ENCODE data around the gene NTRK3. TPM values are rescaled to one million over a fixed set of nuclear protein-coding genes. Genes with fewer than 3 reads are reported as not detected.
A peak's percentile ranks its signal among the peaks of the same experiment; 100 is the strongest.

Gene NTRK3
- total RNA-seq, 2 donors from 2014 or later: 3.3 to 6.9 TPM

DNA sequence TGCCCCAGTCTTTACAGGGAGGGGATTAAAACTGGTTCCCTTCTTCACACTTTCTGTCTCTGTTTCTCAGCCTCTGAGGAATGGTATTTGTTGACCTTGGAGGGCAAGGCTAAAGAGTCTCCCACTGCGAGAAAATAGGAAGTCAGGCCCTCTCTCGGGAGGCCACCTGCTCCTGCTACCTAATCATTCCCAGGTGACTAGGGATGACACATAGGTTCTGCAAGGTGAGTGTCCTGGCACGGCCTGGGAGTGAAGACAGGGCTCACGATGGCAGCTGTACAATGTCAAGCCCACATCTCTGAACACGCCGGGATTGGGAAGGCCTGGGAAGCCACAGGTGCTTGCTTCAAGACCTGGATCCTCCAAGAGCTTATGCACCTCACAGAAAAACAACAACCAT is 314.2 kb downstream of the NTRK3 start:
- no peak for ATAC-seq
- DNase-seq: no peak
- intact Hi-C loops (cut with DNase I): no loop called here

DNA sequence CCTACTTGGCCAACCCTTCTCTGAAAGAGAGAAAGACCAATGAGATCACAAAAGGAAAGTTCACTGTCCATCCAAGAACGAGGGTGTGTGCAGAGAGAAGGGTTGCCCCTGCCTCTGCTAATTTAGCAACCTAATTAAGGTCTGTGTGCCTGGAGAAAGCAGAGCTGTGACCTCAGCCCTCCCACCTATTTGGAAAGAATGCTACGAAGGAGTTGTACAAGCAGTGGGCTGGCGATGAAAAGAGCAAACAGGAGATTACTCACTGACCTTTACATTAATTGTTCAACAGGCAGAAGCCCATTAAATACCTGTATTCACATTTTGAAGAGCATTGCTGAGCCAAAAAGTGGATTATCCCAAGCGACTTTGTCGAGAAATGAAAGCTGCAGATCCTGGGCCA is 314.9 kb downstream of the NTRK3 start:
- ATAC-seq: no peak
- no peak for DNase-seq
- intact Hi-C loops (cut with DNase I): no loop called here

DNA sequence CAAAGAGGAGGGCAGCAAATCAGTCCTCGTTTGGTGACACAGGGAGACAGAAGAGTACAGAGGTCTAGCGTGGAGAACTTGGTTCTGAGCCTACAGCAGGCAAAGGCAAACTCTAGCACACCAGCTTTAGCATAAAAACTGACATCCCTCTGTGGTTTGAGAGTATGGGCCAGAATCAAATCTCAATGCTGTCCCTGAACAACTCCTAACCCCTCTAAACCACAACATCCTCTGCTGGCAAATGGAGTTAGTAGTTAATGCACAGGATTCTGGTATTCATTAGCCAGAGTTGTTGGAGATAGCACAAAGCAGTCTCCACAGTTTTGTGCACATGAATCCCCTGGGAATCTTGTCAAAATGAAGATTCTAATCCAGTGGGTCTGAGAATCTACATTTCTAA is 315.8 kb downstream of the NTRK3 start:
- DNase-seq: no peak

DNA sequence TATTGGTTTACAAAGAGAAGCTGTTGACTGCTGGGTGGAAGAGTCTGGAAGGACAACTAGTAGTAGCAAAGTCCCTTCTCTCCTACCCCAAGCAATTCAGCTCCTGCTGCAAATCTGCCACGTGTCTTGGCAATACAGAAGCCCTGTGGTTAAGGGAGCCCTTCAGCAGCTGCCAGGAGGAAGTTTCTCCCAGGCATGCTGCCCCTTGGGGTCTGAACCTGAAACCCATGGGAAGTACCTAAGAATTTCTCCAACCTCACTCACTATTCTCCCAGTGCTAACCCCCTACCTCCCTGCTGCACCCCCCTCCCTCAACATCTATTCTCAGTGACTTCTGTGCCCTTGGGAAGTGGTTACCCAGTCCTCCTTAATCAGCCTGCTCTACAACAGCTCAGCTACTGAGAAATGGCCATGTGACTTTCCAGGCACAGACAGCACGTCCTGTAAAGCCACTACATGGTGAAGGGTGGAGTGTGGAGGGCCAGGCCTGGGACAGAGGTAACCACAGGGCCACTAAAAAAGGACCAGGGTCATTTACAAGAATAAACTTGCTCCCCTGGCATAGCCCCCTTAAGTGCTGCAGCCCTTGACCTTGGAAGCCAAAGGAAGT is 316.6 kb downstream of the NTRK3 start:
- DNase-seq (no peak), ATAC-seq (peak in 1 of 2 donors; percentile 56)
- intact Hi-C loops (cut with DNase I): no loop called here

More for the DNA sequence above, 315.8 kb downstream of the NTRK3 start:
- intact Hi-C loops (cut with DNase I): no loop called here
- ATAC-seq: no peak

DNA sequence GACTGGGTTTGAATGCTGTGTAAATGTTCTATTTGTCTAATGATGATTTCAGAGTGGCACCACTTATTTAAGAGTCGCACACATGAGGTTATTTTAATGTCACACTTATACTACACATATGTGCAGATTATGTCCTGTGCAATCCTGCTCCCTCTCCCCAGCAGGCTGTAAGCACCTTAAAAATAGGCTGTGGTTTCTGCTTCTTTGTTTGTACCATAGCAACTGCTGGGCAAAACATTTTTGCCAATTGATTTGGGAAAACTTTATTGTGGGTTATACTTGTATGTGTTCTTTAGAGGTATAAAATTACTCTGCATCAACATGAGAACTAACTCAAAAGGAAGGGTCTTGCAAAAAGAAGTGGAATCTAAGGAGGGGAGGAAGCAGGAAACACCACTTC is 318.5 kb downstream of the NTRK3 start:
- DNase-seq: no peak
- ATAC-seq: no peak
- intact Hi-C loops (cut with DNase I): no loop called here

DNA sequence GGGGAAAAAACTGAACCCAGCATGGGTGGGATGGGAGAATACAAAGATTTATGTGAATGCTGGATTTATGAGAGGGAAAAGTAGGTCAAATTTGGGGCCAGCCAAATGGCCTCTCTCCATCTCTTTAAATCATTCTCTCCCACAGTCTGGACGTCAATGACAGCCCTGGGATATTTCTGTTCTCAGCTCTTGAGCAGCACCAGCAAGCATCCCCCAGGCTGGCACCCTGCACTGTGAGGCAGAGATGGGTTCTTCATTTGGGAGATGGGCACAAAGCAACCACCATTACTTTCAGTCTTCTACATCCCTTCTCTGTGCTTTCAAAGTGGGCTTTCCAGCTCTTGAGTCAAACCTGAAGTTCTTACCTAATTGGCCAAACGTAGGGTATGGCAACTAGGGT is 321.0 kb downstream of the NTRK3 start:
- intact Hi-C loops (cut with DNase I): no loop called here
- no peak for ATAC-seq

DNA sequence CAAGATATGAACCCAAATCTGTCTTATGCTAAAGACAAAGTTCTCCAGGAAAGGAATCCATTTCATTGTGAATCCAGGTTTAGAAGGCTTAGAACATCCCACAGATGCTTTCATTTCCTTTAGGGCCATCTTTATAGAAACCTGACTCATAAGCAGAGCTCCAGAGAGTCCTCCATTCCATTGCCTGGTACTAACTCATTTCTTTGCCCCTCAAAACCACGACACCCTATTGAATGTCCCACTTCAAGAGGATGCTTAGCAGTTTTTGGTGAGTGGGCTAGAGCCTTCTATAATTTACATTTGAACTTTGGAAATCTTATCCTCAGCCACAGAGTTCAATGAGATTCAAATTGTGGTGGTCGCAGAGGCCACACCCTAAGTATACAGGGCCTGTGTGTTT is 325.0 kb downstream of the NTRK3 start:
- no peak for ATAC-seq
- intact Hi-C loops (cut with DNase I): no loop called here
- no peak for DNase-seq

More for the DNA sequence above, 321.0 kb downstream of the NTRK3 start:
- DNase-seq: no peak

DNA sequence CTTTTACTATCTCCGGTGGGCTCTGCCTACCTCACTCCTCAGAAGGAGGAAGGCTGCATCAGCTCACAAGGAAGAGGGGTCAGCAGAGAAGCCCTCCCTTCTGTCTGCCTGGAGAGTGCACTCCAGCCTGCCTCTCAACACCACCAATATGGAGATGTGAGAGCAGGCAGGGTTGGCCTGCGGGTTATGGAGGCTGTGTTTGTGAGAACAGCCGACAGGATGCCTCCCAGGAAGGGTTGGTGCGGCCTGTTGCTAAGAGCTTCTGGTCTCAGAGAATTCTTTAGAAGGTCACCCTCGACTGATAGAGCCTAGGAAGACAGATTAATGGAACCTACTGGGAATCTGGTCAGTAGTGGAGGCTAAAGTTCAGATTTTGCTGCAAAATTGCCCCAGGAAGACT is 326.1 kb downstream of the NTRK3 start:
- no peak for DNase-seq
- intact Hi-C loops (cut with DNase I): no loop called here
- no peak for ATAC-seq

DNA sequence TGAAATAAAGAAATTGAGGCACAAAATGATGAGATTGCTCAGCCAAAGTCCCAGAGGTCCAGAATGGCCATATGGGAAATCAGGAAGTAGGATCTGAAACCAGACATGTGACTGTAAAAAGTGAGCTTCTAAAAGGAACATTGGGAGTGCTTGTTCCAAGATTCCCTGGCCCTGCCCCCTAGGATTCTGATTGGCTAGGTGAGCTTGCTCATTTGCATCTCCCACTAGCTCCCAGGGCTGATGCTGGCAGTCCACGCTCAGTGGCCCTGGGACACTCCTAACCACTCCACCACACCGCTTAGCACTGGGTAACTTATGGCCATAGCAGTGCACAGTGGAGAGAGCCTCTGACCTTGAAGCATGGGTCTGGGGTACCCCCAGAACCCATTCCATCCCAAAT is 326.7 kb downstream of the NTRK3 start:
- DNase-seq (no peak), ATAC-seq (no peak)
- intact Hi-C loops (cut with DNase I): no loop called here

DNA sequence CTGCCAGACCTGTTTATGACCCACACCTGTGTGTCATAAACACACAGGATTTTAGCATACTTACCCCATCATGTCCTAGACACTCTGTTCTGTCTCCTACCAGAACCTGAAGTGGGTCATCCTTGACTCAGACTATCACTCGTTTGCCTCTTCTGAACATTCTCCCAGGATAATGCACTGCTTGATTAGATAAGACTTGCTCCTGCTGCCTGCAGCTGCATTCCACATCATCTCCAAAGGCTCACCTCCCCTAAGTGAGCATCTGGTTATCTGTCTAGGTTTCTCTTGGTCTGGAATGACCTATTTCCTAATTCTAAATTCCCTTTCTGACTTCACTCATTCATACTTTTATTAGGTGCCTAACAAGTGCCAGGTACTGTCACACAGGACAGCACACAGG is 332.1 kb downstream of the NTRK3 start:
- no peak for DNase-seq
- intact Hi-C loops (cut with DNase I): no loop called here
- no peak for ATAC-seq

DNA sequence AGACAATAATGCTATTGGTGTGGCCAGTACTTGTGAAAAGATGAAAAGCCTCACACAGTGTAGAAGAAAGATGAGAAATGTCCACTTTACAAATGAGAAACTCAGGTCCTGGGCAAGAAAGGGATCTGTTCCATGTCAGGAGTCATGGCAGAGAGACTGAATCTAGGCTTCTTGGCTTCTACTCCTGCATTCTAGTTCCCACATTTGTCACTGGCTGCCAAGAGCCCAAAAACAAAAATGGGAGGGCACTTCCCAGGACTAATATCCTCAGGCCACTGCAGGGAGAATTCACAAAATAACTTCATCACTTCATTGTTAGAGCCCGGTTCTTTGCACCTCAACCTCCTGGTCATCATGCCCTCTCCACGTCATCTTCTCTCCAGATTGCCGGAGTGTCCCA is 337.5 kb downstream of the NTRK3 start:
- intact Hi-C loops (cut with DNase I): no loop called here
- DNase-seq: no peak
- ATAC-seq: no peak

DNA sequence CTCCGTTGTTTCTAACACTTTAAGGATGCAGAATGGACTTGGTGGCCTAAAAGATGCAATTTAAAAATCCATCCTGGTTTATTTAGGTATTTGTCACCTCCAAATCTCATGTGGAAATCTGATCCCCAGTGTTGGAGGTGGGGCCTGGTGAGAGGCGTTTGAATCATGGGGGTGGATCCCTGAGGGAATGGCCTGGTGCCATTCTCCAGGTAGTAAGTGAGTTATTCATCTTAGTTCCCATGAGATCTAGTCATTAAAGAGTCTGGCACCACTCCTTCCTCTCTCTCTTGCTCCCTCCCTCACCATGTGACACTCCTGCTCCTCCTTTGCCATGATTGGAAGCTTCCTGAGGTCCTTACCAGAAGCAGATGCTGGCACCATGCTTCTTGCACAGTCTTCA is 339.1 kb downstream of the NTRK3 start:
- DNase-seq (no peak), ATAC-seq (no peak)
- intact Hi-C loops (cut with DNase I): no loop called here

DNA sequence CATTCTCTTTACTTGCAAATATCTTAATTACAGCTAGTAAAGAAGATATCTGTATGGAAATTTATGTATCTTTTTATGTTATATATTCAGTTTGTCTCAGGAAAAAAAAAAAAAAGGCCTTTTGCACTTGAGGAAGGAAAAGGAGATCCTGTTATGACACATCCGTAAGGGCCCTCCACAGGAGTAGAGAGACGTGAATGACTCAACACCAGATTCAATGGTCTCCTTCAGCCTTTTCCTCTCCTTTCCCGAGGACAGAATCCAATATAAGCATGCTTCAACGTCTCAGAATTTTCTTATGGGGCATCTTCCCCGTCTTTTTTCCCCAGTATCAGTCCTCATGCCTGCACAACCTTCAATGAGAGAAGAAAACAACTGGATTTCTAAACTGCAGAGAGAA is 340.3 kb downstream of the NTRK3 start:
- intact Hi-C loops (cut with DNase I): no loop called here
- DNase-seq: no peak
- ATAC-seq: no peak

DNA sequence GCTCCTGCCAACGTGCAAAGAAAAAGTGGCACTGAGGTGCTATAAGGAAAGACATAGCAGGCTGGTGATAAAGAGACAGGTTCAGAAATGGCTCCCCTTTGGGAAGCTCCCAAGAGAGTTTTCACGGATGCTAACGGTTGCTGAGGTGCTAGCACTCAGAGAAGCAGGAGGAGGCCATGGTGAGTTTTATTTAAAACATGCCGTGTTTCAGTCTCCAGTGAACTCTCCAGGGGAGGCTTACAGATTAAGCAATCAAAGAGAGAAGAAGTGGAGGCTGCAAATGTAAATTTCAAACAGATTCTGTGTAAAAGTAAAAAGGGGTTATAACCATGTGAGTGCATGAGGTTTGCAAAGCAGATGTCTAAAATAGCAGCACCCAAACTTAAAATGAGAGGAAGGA is 346.2 kb downstream of the NTRK3 start:
- DNase-seq (no peak), ATAC-seq (no peak)
- intact Hi-C loops (cut with DNase I): no loop called here

DNA sequence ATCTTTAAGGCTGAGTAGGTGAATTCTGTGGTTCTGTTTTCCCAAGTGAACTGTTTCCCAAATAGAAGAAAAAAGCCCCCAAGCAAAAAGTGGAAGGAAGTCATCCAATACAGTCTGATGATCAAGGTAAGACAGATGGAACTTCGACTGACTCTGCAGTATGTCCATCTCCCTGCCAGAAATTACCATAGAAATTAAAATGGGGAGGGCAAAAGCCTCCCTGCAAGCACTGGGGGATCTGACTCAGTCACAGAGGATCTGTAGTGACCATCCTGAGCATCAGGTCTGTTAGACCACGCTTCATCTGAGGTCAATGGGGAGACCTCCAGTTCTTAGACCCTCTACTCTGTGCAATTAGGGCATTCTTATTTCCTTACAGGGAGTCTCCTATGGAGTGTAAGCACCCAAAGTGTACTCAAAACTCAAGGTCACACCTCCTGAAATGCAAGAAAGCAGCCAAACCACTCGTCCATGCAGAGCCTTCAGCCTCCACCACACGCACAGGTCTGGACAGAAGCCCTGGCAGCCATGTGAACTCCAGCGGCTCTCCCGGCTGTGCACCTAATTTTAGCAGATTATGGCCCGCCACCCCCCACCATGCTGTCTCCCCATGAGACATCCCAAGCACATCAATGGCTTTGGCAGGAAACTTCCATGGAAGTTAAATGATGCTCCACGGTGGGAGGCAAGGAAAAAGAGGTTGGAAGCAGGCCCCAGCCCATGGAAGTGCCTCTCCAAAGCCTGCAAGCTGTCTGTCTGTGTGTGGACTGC is 348.7 kb downstream of the NTRK3 start:
- ATAC-seq (no peak), DNase-seq (no peak)
- intact Hi-C loops (cut with DNase I): no loop called here

DNA sequence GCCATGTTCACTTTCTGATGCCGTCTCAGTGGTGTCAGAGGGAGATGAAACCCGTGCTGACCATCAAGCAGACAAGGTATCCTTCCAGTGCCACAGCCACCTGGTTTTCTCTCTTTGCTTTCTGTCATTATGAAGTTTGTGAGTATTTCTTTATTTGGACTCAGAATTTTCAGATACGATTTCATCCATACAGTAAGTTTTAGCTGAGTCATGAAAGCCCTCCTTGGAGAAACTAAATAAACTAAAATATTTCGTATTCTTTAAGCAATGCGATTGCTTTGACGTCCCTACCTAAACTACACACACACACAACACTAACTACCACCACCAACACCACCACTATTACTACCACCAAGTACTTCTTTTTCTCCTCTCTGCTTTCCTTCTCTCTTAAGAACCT is 350.1 kb downstream of the NTRK3 start:
- no peak for DNase-seq

DNA sequence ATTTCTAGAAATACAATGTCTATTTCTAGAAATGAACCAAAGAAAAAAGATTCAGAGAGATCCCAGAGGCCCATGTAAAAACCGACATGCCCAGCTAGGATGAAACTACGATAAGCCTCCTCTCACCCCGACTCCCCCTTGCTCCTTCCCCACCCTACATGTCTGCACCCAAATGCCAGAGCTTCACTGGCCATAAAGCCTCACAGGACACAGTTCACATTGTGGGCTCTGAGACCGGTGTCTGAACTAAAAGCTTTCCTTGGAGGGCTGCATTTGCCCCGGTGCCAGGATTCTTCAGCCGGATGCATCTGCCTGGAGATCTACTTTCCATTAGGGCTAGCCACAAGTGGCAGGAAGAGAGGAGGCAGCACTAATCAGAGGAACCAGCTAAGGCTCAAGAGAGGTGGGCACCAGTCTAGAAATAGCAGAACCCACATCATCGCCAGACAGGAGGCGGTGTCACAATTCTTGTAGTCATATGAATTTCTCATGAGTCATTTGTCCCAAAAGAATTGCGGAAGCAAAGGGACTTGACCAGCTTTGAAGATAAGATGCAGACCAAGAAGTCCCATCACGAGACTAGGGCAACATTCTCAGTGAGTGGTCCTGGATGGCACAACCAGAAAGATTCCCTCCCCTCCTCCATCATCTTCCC is 353.6 kb downstream of the NTRK3 start:
- ATAC-seq: peak; percentile 23 to 24
- intact Hi-C loops (cut with DNase I): no loop called here
- no peak for DNase-seq

More for the DNA sequence above, 350.1 kb downstream of the NTRK3 start:
- no peak for ATAC-seq
- intact Hi-C loops (cut with DNase I): no loop called here

DNA sequence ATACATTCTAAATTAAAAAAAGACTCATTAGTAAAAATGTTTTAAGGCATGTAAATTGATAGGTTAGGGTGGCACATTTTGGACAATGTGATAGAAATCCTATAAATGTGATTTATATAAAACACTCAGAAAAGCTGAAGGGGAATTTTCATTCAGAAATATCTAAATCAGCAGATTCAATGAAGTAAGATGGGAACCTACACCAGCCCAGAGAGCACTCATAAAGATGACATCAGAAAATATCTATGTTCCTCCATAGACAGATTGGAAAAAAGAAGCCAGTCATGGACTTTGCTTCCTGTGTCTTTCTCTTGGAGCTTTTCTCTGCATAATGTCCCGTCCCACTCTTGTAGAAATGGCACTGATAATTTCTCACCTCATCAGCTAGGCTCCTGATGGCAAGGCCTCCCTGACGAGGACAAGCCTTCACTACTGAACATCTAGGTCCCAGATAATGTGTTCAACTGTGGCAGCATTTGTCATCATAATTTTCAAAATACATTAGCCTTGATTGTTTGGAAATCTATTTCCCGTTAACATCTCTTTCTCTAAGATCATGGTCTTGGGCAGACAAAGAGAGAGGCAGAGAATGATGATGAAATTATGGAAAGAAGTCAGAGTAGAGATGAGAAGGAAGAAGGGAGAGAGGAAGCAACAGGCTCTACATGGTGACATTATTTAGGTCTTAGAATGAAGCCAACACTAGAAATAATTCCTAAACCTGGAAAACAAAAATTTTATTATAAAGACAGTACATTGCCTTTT is 354.4 kb downstream of the NTRK3 start:
- intact Hi-C loops (cut with DNase I): no loop called here
- ATAC-seq (no peak), DNase-seq (no peak)

DNA sequence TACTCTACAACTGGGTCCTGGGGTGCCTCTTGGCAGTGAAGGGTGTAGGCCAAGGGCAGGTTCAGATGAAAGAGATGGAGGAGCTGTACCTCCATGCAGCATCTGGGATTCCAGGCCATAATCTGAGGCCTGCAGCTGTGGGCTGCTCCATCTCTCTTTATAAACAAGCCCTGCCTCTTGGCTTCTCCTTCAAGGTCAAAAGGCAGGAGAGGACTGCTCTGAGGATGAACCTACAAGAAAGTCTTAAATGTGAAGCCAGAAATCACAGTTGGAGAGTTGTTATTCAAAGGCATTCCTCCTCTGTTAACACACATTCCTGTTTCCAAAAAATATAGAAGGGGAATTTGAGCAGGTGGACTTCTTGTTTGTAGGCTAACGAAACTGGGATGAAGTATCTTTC is 355.5 kb downstream of the NTRK3 start:
- no peak for DNase-seq
- intact Hi-C loops (cut with DNase I): no loop called here
- ATAC-seq: no peak

DNA sequence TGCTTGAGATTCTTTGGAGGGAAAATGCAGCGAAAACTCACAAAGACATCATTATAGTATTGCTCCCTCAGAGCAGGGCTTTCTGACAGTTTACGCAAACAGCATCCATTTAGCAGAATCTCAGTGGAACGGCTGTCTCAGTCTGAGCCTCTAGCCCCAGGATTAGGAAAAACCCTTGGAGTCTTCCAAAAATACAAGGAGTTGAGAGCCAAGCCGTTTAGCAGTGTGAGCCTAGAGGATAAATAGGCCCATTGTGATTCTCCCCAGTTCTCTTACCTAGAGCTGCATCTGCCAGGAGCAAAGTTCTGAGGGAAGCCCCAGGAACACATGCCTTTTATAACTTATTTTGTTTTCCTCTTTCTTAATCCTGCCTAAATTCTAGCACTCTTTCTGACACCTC is 359.6 kb downstream of the NTRK3 start:
- ATAC-seq (peak in 1 of 2 donors; percentile 23), DNase-seq (no peak)

More for the DNA sequence above, 359.6 kb downstream of the NTRK3 start:
- intact Hi-C loops (cut with DNase I): no loop called here
